GM12878 (cell line): Measurements from ENCODE around the gene NEK3. TPM values are rescaled to one million over a fixed set of nuclear protein-coding genes. Genes with fewer than 3 reads are reported as not detected.

Experiments
- ATAC-seq: fragments of 200-7000 bp; cut with Tn5 transposase; 3 replicates; pipeline ENCODE4 v1.9.1; 2020; ENCODE audit warnings: mild to moderate bottlenecking, moderate library complexity
- BruUV-seq: library from RNA; stranded (reverse); fragments of 400-500 nt; replicated peaks from 2 replicates; lab custom pipeline; 2021; lab: Mats Ljungman, UMichigan
- CTCF ChIA-PET: fragments of 300-600 bp; sonication (Branson Sonifier 250); formaldehyde crosslinking; extraction: SDS; loops from one replicate; lab custom pipeline; 2021; ENCODE audit warnings: inconsistent platforms; lab: Yijun Ruan, JAX
- POLR2A ChIA-PET: fragments of 350-600 bp; formaldehyde crosslinking; extraction: SDS; loops from one replicate; lab custom pipeline; 2021; ENCODE audit warnings: inconsistent platforms; lab: Charles Lee
- RAD21 ChIA-PET: fragments of 300-600 bp; sonication (Branson Sonifier 250); formaldehyde crosslinking; loops from one replicate; lab custom pipeline; 2023; ENCODE audit warnings: antibody characterized with exemption; ENCODE audit not compliant: unreplicated experiment; lab: Charles Lee
- SMC1A ChIA-PET: fragments of 300-600 bp; sonication (Branson Sonifier 250); formaldehyde crosslinking; loops from one replicate; lab custom pipeline; 2023; ENCODE audit not compliant: unreplicated experiment, uncharacterized antibody; lab: Charles Lee
- DNase-seq: peaks from one replicate; pipeline ENCODE4 v3.0.0-alpha.2; 2011; ENCODE audit warnings: low read depth, low spot score
- FAIRE-seq: peaks from 3 replicates; lab custom pipeline; 2011; peaks lifted over from hg19 to GRCh38; lab: Jason Lieb, UNC
- H2AFZ ChIP-seq: 2 replicates; pipeline ENCODE4 v1.6.0; 2011; ENCODE audit warnings: low read depth, low read length, control low read depth; ENCODE audit not compliant: control insufficient read depth
- H3K27ac ChIP-seq: 2 replicates; pipeline ENCODE4 v1.5.1; 2011; ENCODE audit warnings: control low read depth; ENCODE audit not compliant: control insufficient read depth, insufficient read depth
- H3K27me3 ChIP-seq, 2 experiments: replicated peaks in 1 of 2; 2 replicates each; pipeline versions ENCODE4 v1.6.0 to v1.6.1; 2011; ENCODE audit warnings: low read length in 1 of 2; ENCODE audit not compliant: control insufficient read depth in 2 of 2, insufficient read depth in 2 of 2
- H3K36me3 ChIP-seq, 2 experiments: 2 replicates each; pipeline ENCODE4 v1.5.1; 2011; ENCODE audit warnings: low read length in 1 of 2; ENCODE audit not compliant: control insufficient read depth in 2 of 2, insufficient read depth in 2 of 2
- H3K4me1 ChIP-seq: 2 replicates; pipeline ENCODE4 v1.6.1; 2011; ENCODE audit warnings: mild to moderate bottlenecking, low read length, moderate library complexity, mixed read lengths; ENCODE audit not compliant: control insufficient read depth, insufficient read depth
- H3K4me2 ChIP-seq: 2 replicates; pipeline ENCODE4 v1.6.0; 2011; ENCODE audit warnings: control low read depth; ENCODE audit not compliant: control insufficient read depth, insufficient read depth
- H3K4me3 ChIP-seq: fragments of 200-600 bp; sonication (generic); 2 replicates; pipeline ENCODE4 v1.5.1; 2016
- H3K79me2 ChIP-seq: 2 replicates; pipeline ENCODE4 v1.6.0; 2011; ENCODE audit warnings: low read length; ENCODE audit not compliant: control insufficient read depth, insufficient read depth
- H3K9ac ChIP-seq: 2 replicates; pipeline ENCODE4 v1.8.0; 2011; ENCODE audit warnings: low read length, control low read depth, mixed read lengths; ENCODE audit not compliant: control insufficient read depth, insufficient read depth
- H3K9me3 ChIP-seq: replicated peaks from 3 replicates; pipeline ENCODE4 v1.5.1; 2011; ENCODE audit warnings: mild to moderate bottlenecking, low read length; ENCODE audit not compliant: control insufficient read depth, insufficient read depth
- H4K20me1 ChIP-seq: 2 replicates; pipeline ENCODE4 v1.6.0; 2011; ENCODE audit not compliant: control insufficient read depth, insufficient read depth
- BACH1 ChIP-seq: fragments of 450-650 bp; IDR thresholded peaks from 2 replicates; pipeline ENCODE4 v1.6.1; 2017; ENCODE audit warnings: mild to moderate bottlenecking, borderline replicate concordance
- BRCA1 ChIP-seq: IDR thresholded peaks from 2 replicates; pipeline ENCODE4 v1.6.1; 2011; ENCODE audit warnings: low read depth, low read length, improper control_type of control experiment
- CTCF ChIP-seq, 3 experiments: IDR thresholded peaks in 2 of 3; conservative IDR thresholded peaks in 1 of 3; 2 replicates each; pipeline ENCODE4 v1.5.1; 2011; ENCODE audit warnings: low read depth in 3 of 3, low read length in 3 of 3, mild to moderate bottlenecking in 3 of 3, control low read depth in 2 of 3, moderate library complexity in 2 of 3, inconsistent platforms in 1 of 3, mixed read lengths in 1 of 3; ENCODE audit not compliant: control insufficient read depth in 2 of 3, insufficient read depth in 1 of 3; ENCODE audit errors: extremely low read depth in 1 of 3
- ETV6 ChIP-seq, 2 experiments: fragments of 450-650 bp in 1 of 2; IDR thresholded peaks in 1 of 2; conservative IDR thresholded peaks in 1 of 2; 2 replicates each; pipeline ENCODE4 v1.6.1; 2014; ENCODE audit warnings: antibody characterized with exemption in 1 of 2, borderline replicate concordance in 1 of 2, low read depth in 1 of 2, mild to moderate bottlenecking in 1 of 2, moderate library complexity in 1 of 2
- IKZF1 ChIP-seq: fragments of 450-650 bp; conservative IDR thresholded peaks from 2 replicates; pipeline ENCODE4 v1.6.1; 2017; ENCODE audit warnings: antibody characterized with exemption, mild to moderate bottlenecking
- NFYB ChIP-seq: IDR thresholded peaks from 2 replicates; pipeline ENCODE4 v1.6.1; 2011; ENCODE audit warnings: low read depth, mild to moderate bottlenecking, low read length, improper control_type of control experiment, moderate library complexity; ENCODE audit not compliant: insufficient read depth
- NR2F1 ChIP-seq: fragments of 450-650 bp; conservative IDR thresholded peaks from 2 replicates; pipeline ENCODE4 v1.6.1; 2017; ENCODE audit warnings: mild to moderate bottlenecking
- POLR2A ChIP-seq: IDR thresholded peaks from 2 replicates; pipeline ENCODE4 v1.6.1; 2011; ENCODE audit warnings: low read depth, mild to moderate bottlenecking, low read length
- ZBTB33 ChIP-seq: fragments of 450-650 bp; IDR thresholded peaks from 2 replicates; pipeline ENCODE4 v1.6.1; 2017; ENCODE audit warnings: mild to moderate bottlenecking
- ZNF687 ChIP-seq: fragments of 450-650 bp; IDR thresholded peaks from 2 replicates; pipeline ENCODE4 v1.6.1; 2017; ENCODE audit warnings: mild to moderate bottlenecking, moderate library complexity
- WGBS: methylation state at CpG from one replicate; pipeline ENCODE4 v1.1.6; 2016; ENCODE audit warnings: low lambda C conversion rate; ENCODE audit not compliant: insufficient replicate concordance, insufficient coverage; ENCODE audit errors: missing lambda C conversion rate; 5-methylcytosine and 5-hydroxymethylcytosine counted together
- in situ Hi-C: fragments of 300-500 bp; cut with MboI; formaldehyde crosslinking; loops from 9 replicates; pipeline ENCODE4 v1.14.3; 2018; ENCODE audit warnings: mixed read lengths
- intact Hi-C: fragments of 100-400 bp; cut with micrococcal nuclease; formaldehyde crosslinking; loops from one replicate; pipeline ENCODE4 v1.14.2; 2022; ENCODE audit not compliant: unreplicated experiment
- polyA plus RNA-seq, 11 experiments: library from polyadenylated mRNA; depleted of rRNA in 4 of 11; unstranded in 6 of 11; stranded (reverse) in 5 of 11; fragments of >200 nt; fragmentation: Nextera tagmentation in 4 of 11; fragmentation: Illumina TruSeq in 1 of 11; extraction: Ambion mirVana in 4 of 11; extraction: Trizol in 1 of 11; gene quantifications; 1 replicate in 1 of 11; 2 replicates in 10 of 11; pipeline versions ENCODE4 v1.2.1 to v1.2.3, GENCODE V29; 2011 to 2016; ENCODE audit warnings: inconsistent platforms in 2 of 11, missing spikeins in 2 of 11, low read depth in 1 of 11
- total RNA-seq, 4 experiments: library from RNA; depleted of rRNA in 3 of 4; stranded (reverse); fragments of >200 nt in 3 of 4; fragmentation: Illumina TruSeq in 1 of 4; extraction: Trizol in 1 of 4; gene quantifications; 2 replicates each; pipeline versions ENCODE4 v1.2.1 to v1.2.3, GENCODE V29; 2013 to 2021
- TF ChIP-seq, protein P1 (sequence below): fragments of 150-350 bp; IDR thresholded peaks from 2 replicates; pipeline ENCODE4 v1.6.1; 2016; ENCODE audit warnings: low read depth, low read length

NEK3 gene
- total and polyA plus RNA-seq, 10 of the 15 experiments (the other 5 are each of a cell fraction or from before 2014, with no cell fraction given): 2.9 to 9.3 (median 5.9) TPM

GRCh38 chr13:52195401-52195837 is 36.0 kb upstream of the NEK3 start:
- peaks cover 15% of the 10 kb centered on the region for H3K79me2 ChIP-seq
- SMC1A ChIA-PET: interaction anchor here (1.5 kb wide), 1 partner anchor 236 kb away, joined by 3 read pairs; no protein-coding TSS in a partner anchor
- intact Hi-C loops: loop anchor here (2.0 to 5.0 kb wide), 2 partner anchors 37 to 378 kb away; partner anchors contain the start of gene NEK3
- no peaks in the 10 kb centered on the region for H4K20me1 ChIP-seq
- H3K9me3 ChIP-seq: no peaks in the 10 kb centered on the region; the same call in 2 of the 3 replicates
- peak; percentile 81 for ATAC-seq
- peak overlapping the region; percentile 94 for H3K4me3 ChIP-seq
- POLR2A ChIA-PET: interaction anchor here (1.2 kb wide), 1 partner anchor 255 kb away, joined by 4 read pairs; the partner anchor contains the start of gene VPS36
- in situ Hi-C loops: no loop called here
- no peak overlapping the region for H3K27ac ChIP-seq
- BruUV-seq: no TSS peak
- RAD21 ChIA-PET: no interaction called here
- H2AFZ ChIP-seq: peak overlapping the region; percentile 95
- H3K4me1 ChIP-seq: no peaks in the 10 kb centered on the region
- 40% methylated on average over 32 of the region's 34 CpGs for WGBS
- CTCF ChIA-PET: no interaction called here
- H3K36me3 ChIP-seq: no peaks in the 10 kb centered on the region
- H3K9ac ChIP-seq: peak overlapping the region; percentile 70; the same call in 1 of the 2 replicates
- H3K4me2 ChIP-seq: peak overlapping the region; percentile 85
- no peak for DNase-seq
- no peak for FAIRE-seq
- no peaks in the 10 kb centered on the region for H3K27me3 ChIP-seq
- TF ChIP-seq POLR2A: peak; percentile 36; the same call in 1 of the 2 replicates
- peak; percentile 94 for TF ChIP-seq ZBTB33
- peak in 1 of 3 experiments; percentile 27; a peak in 2 of 6 replicates for TF ChIP-seq CTCF (IDR thresholded peaks at IDR 0.05 in 2 of 3, conservative IDR thresholded peaks at IDR 0.05 in 1 of 3; ENCODE audit: control insufficient read depth in 2 of 3, extremely low read depth in 1 of 3, insufficient read depth in 1 of 3, low read depth in 3 of 3, low read length in 3 of 3)
- peak; percentile 69; the same call in 1 of the 2 replicates for TF ChIP-seq NFYB
- no peak; the same call in 1 of the 2 replicates for TF ChIP-seq NR2F1
- TF ChIP-seq BRCA1: peak; percentile 61
- TF ChIP-seq, protein P1, sequence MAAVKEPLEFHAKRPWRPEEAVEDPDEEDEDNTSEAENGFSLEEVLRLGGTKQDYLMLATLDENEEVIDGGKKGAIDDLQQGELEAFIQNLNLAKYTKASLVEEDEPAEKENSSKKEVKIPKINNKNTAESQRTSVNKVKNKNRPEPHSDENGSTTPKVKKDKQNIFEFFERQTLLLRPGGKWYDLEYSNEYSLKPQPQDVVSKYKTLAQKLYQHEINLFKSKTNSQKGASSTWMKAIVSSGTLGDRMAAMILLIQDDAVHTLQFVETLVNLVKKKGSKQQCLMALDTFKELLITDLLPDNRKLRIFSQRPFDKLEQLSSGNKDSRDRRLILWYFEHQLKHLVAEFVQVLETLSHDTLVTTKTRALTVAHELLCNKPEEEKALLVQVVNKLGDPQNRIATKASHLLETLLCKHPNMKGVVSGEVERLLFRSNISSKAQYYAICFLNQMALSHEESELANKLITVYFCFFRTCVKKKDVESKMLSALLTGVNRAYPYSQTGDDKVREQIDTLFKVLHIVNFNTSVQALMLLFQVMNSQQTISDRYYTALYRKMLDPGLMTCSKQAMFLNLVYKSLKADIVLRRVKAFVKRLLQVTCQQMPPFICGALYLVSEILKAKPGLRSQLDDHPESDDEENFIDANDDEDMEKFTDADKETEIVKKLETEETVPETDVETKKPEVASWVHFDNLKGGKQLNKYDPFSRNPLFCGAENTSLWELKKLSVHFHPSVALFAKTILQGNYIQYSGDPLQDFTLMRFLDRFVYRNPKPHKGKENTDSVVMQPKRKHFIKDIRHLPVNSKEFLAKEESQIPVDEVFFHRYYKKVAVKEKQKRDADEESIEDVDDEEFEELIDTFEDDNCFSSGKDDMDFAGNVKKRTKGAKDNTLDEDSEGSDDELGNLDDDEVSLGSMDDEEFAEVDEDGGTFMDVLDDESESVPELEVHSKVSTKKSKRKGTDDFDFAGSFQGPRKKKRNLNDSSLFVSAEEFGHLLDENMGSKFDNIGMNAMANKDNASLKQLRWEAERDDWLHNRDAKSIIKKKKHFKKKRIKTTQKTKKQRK: no peak
- no peak for TF ChIP-seq ETV6 (conservative IDR thresholded peaks at IDR 0.05 in 1 of 2, IDR thresholded peaks at IDR 0.05 in 1 of 2; ENCODE audit: borderline replicate concordance in 1 of 2, low read depth in 1 of 2)
- TF ChIP-seq BACH1: peak; percentile 38; the same call in 1 of the 2 replicates
- 0 out of 2 replicates have a peak, but pooled peaks have one; percentile 25 for TF ChIP-seq ZNF687
- peak; percentile 33 for TF ChIP-seq IKZF1
